Subcutaneous abdominal adipose tissue (tissue), 5 donors: ENCODE results near the gene FGF22.

Experiments
- H3K27ac ChIP-seq: one replicate; pipeline ENCODE4 v1.7.0; 2013; ENCODE audit warnings: low read depth, mild to moderate bottlenecking, inconsistent platforms, low read length, moderate library complexity
- H3K27me3 ChIP-seq, 5 donors: one replicate each; pipeline ENCODE4 v1.7.0; 2013; ENCODE audit warnings: low read length in 5 of 5, inconsistent platforms in 1 of 5; ENCODE audit not compliant: control insufficient read depth in 5 of 5, insufficient read depth in 4 of 5
- H3K36me3 ChIP-seq, 5 donors: one replicate each; pipeline ENCODE4 v1.7.0; 2013; ENCODE audit warnings: low read length in 5 of 5; ENCODE audit not compliant: control insufficient read depth in 5 of 5, insufficient read depth in 5 of 5
- H3K4me1 ChIP-seq, 5 donors: one replicate each; pipeline ENCODE4 v1.7.0; 2013; ENCODE audit warnings: low read length in 5 of 5, mild to moderate bottlenecking in 3 of 5, moderate library complexity in 1 of 5; ENCODE audit not compliant: control insufficient read depth in 5 of 5, insufficient read depth in 5 of 5
- H3K4me3 ChIP-seq, 5 donors: one replicate each; pipeline ENCODE4 v1.7.0; 2013; ENCODE audit warnings: low read length in 5 of 5, low read depth in 1 of 5
- H3K9ac ChIP-seq, 5 donors: one replicate each; pipeline ENCODE4 v1.7.0; 2013; ENCODE audit warnings: low read length in 5 of 5, mild to moderate bottlenecking in 4 of 5, moderate library complexity in 3 of 5
- H3K9me3 ChIP-seq, 5 donors: one replicate each; pipeline ENCODE4 v1.7.0; 2013; ENCODE audit warnings: low read length in 5 of 5; ENCODE audit not compliant: control insufficient read depth in 5 of 5
- donor health status: healthy.
- donor health status: healthy.
- donor health status: healthy.
- donor health status: healthy.
- donor health status: healthy.

FGF22 gene

GRCh38 chr19:678791-679388 lies 39.2 kb downstream of the FGF22 start:
- H3K9ac ChIP-seq, result peak overlapping the region in 3 of 5 donors; percentile 12 to 66 (median 64)
- no peaks in the 10 kb centered on the region for H3K9me3 ChIP-seq
- H3K4me3 ChIP-seq, result peak overlapping the region; percentile 17 to 68 (median 53)
- peak overlapping the region; percentile 88 for H3K27ac ChIP-seq
- H3K4me1 ChIP-seq, result peaks cover 7 to 69% (median 51%) of the 10 kb centered on the region in 5 donors
- peaks cover 0 to 5% (median 0%) of the 10 kb centered on the region in 5 donors for H3K36me3 ChIP-seq
- H3K27me3 ChIP-seq, result peaks cover 0 to 3% (median 0%) of the 10 kb centered on the region in 5 donors

GRCh38 chr19:679418-680286 lies 40.0 kb downstream of the FGF22 start:
- peaks cover 0 to 3% (median 0%) of the 10 kb centered on the region in 5 donors for H3K27me3 ChIP-seq
- peaks cover 0 to 5% (median 0%) of the 10 kb centered on the region in 5 donors for H3K36me3 ChIP-seq
- peak overlapping the region; percentile 47 to 68 (median 57) for H3K4me3 ChIP-seq
- H3K9ac ChIP-seq, result peak overlapping the region in 4 of 5 donors; percentile 43 to 66 (median 66)
- H3K4me1 ChIP-seq, result peaks cover 7 to 63% (median 43%) of the 10 kb centered on the region in 5 donors
- no peaks in the 10 kb centered on the region for H3K9me3 ChIP-seq
- H3K27ac ChIP-seq, result peak overlapping the region; percentile 88

- H3K9ac ChIP-seq, result peak overlapping the region in 3 of 5 donors; percentile 56 to 66 (median 66)
- H3K27me3 ChIP-seq, result peaks cover 0 to 3% (median 0%) of the 10 kb centered on the region in 5 donors
- H3K4me3 ChIP-seq, result peak overlapping the region; percentile 56 to 69 (median 61)
- peaks cover 7 to 55% (median 35%) of the 10 kb centered on the region in 5 donors for H3K4me1 ChIP-seq
- peak overlapping the region; percentile 72 for H3K27ac ChIP-seq
- no peaks in the 10 kb centered on the region for H3K9me3 ChIP-seq
- peaks cover 0 to 5% (median 0%) of the 10 kb centered on the region in 5 donors for H3K36me3 ChIP-seq
These were observed 40.8 kb downstream of the FGF22 start for GRCh38 chr19:680287-681028.

GRCh38 chr19:681029-682019 lies 41.6 kb downstream of the FGF22 start:
- Histone ChIP-seq H3K36me3 (peaks cover 0 to 5% (median 0%) of the 10 kb centered on the region in 5 donors), H3K27me3 (peaks cover 0 to 3% (median 0%) of the 10 kb centered on the region in 5 donors), H3K4me1 (peaks cover 7 to 49% (median 31%) of the 10 kb centered on the region in 5 donors), H3K9ac (peak overlapping the region in 1 of 5 donors; percentile 56), H3K27ac (peak overlapping the region; percentile 46), H3K4me3 (peak overlapping the region in 3 of 5 donors; percentile 56 to 65 (median 59)), H3K9me3 (no peaks in the 10 kb centered on the region)

GRCh38 chr19:682678-683320 lies 43.1 kb downstream of the FGF22 start:
- no peak overlapping the region for H3K9ac ChIP-seq
- peak overlapping the region; percentile 30 for H3K27ac ChIP-seq
- peaks cover 6 to 40% (median 25%) of the 10 kb centered on the region in 5 donors for H3K4me1 ChIP-seq
- peaks cover 0 to 5% (median 0%) of the 10 kb centered on the region in 5 donors for H3K36me3 ChIP-seq
- H3K27me3 ChIP-seq, result no peaks in the 10 kb centered on the region
- no peaks in the 10 kb centered on the region for H3K9me3 ChIP-seq
- H3K4me3 ChIP-seq, result no peak overlapping the region

- Histone ChIP-seq H3K27ac (no peak overlapping the region), H3K27me3 (no peaks in the 10 kb centered on the region), H3K4me1 (peaks cover 1 to 21% (median 8%) of the 10 kb centered on the region in 5 donors), H3K9ac (no peak overlapping the region), H3K36me3 (peaks cover 0 to 5% (median 0%) of the 10 kb centered on the region in 5 donors), H3K9me3 (no peaks in the 10 kb centered on the region), H3K4me3 (no peak overlapping the region)
These were observed 45.8 kb downstream of the FGF22 start for GRCh38 chr19:685454-685931.

GRCh38 chr19:686589-687297 lies 47.1 kb downstream of the FGF22 start:
- Histone ChIP-seq H3K4me3 (no peak overlapping the region), H3K27me3 (no peaks in the 10 kb centered on the region), H3K9ac (no peak overlapping the region), H3K9me3 (no peaks in the 10 kb centered on the region), H3K36me3 (no peaks in the 10 kb centered on the region), H3K27ac (no peak overlapping the region), H3K4me1 (peaks cover 0 to 12% (median 2%) of the 10 kb centered on the region in 5 donors)

- no peaks in the 10 kb centered on the region for H3K36me3 ChIP-seq
- H3K27me3 ChIP-seq, result no peaks in the 10 kb centered on the region
These were observed 48.0 kb downstream of the FGF22 start for GRCh38 chr19:687569-688166.

More at GRCh38 chr19:687569-688166, 48.0 kb downstream of the FGF22 start:
- Histone ChIP-seq H3K9me3 (no peaks in the 10 kb centered on the region), H3K9ac (no peak overlapping the region), H3K4me3 (no peak overlapping the region), H3K27ac (no peak overlapping the region), H3K4me1 (peaks cover 0 to 3% (median 0%) of the 10 kb centered on the region in 5 donors)
